T-cell (primary cell): ENCODE data around the gene TPM1. TPM values are rescaled to one million over a fixed set of nuclear protein-coding genes. Genes with fewer than 3 reads are reported as not detected.

Experiments
- ATAC-seq, 4 experiments: fragments of 200-7000 bp in 3 of 4; fragments of 150-1000 bp in 1 of 4; cut with Tn5 transposase; replicated peaks in 1 of 4; 1 replicate in 3 of 4; 2 replicates in 1 of 4; pipeline ENCODE4 v1.10.0; 2021; ENCODE audit warnings: moderate library complexity in 3 of 4, mild to moderate bottlenecking in 2 of 4, moderate number of reproducible peaks in 1 of 4
- CTCF ChIA-PET, 2 donors: fragments of 300-600 bp; sonication (Branson Sonifier 250); formaldehyde crosslinking; loops; one replicate each; lab custom pipeline; 2022; ENCODE audit warnings: antibody characterized with exemption in 2 of 2; lab: Charles Lee
- POLR2A ChIA-PET, 2 donors: fragments of 300-600 bp; sonication (Branson Sonifier 250); formaldehyde crosslinking; loops; one replicate each; lab custom pipeline; 2022; ENCODE audit warnings: antibody characterized with exemption in 2 of 2; lab: Charles Lee
- DNase-seq, 35 experiments: peaks; one replicate each; pipeline versions ENCODE4 v3.0.0 to v3.0.0-alpha.2; 2013 to 2023
- H3K27ac ChIP-seq: one replicate; pipeline ENCODE4 v1.5.1; 2013; ENCODE audit warnings: low read length
- H3K27me3 ChIP-seq, 2 experiments: replicated peaks in 1 of 2; 1 replicate in 1 of 2; 2 replicates in 1 of 2; pipeline versions ENCODE4 v1.6.1 to v1.7.0; 2013; ENCODE audit warnings: low read length in 1 of 2, mixed read lengths in 1 of 2; ENCODE audit not compliant: control insufficient read depth in 2 of 2, insufficient read depth in 2 of 2; ENCODE audit errors: extremely low read depth in 1 of 2
- H3K36me3 ChIP-seq, 2 donors: 1 replicate in 1 of 2; 2 replicates in 1 of 2; pipeline versions ENCODE4 v1.6.1 to v1.7.0; 2013; ENCODE audit warnings: low read length in 1 of 2; ENCODE audit not compliant: control insufficient read depth in 2 of 2, insufficient read depth in 1 of 2; ENCODE audit errors: extremely low read depth in 1 of 2
- H3K4me1 ChIP-seq, 2 experiments: 1 replicate in 1 of 2; 2 replicates in 1 of 2; pipeline versions ENCODE4 v1.6.1 to v1.7.0; 2013; ENCODE audit warnings: low read length in 2 of 2, mixed read lengths in 1 of 2; ENCODE audit not compliant: insufficient read depth in 2 of 2, control insufficient read depth in 1 of 2; ENCODE audit errors: extremely low read depth in 1 of 2
- H3K4me3 ChIP-seq, 2 donors: 1 replicate in 1 of 2; 2 replicates in 1 of 2; pipeline versions ENCODE4 v1.5.1 to v1.7.0; 2013; ENCODE audit warnings: mild to moderate bottlenecking in 2 of 2, low read length in 1 of 2, moderate library complexity in 1 of 2; ENCODE audit not compliant: control insufficient read depth in 1 of 2; ENCODE audit errors: extremely low read depth in 1 of 2
- H3K9me3 ChIP-seq: 2 replicates; pipeline ENCODE4 v1.7.0; 2013
- H3K27ac Mint-ChIP-seq, 2 donors: one replicate each; pipeline ENCODE4 v1.8.0; 2020 to 2021; ENCODE audit warnings: mild to moderate bottlenecking in 2 of 2, mixed read lengths in 2 of 2
- H3K27me3 Mint-ChIP-seq, 2 donors: one replicate each; pipeline ENCODE4 v1.8.0; 2021 to 2022; ENCODE audit warnings: mixed read lengths in 2 of 2
- H3K36me3 Mint-ChIP-seq: one replicate; pipeline ENCODE4 v1.8.0; 2021; ENCODE audit warnings: mixed read lengths
- H3K4me1 Mint-ChIP-seq, 3 donors: one replicate each; pipeline ENCODE4 v1.8.0; 2020 to 2022; ENCODE audit warnings: mixed read lengths in 3 of 3, mild to moderate bottlenecking in 1 of 3
- H3K4me3 Mint-ChIP-seq, 3 donors: one replicate each; pipeline ENCODE4 v1.8.0; 2020 to 2022; ENCODE audit warnings: mild to moderate bottlenecking in 3 of 3, mixed read lengths in 3 of 3, moderate library complexity in 3 of 3
- H3K9me3 Mint-ChIP-seq, 3 donors: one replicate each; pipeline ENCODE4 v1.8.0; 2020 to 2022; ENCODE audit warnings: mixed read lengths in 3 of 3
- WGBS: methylation state at CpG from one replicate; pipeline ENCODE4 v1.1.5; 2013; ENCODE audit warnings: missing lambda C conversion rate; ENCODE audit not compliant: insufficient coverage; 5-methylcytosine and 5-hydroxymethylcytosine counted together
- total RNA-seq, 35 experiments: library from RNA in 6 of 35; stranded (reverse) in 6 of 35; fragments of 120-200 nt in 1 of 35; gene quantifications; one replicate each; pipeline versions ENCODE4 v1.2.1 to v1.2.4 and lab custom pipeline; 2013 to 2026

TPM1 gene
- total RNA-seq, 5 donors from 2014 or later (not counting 1 experiment from before 2014, with no cell fraction given), result 12.1 to 27.0 (median 23.3) TPM

DNA sequence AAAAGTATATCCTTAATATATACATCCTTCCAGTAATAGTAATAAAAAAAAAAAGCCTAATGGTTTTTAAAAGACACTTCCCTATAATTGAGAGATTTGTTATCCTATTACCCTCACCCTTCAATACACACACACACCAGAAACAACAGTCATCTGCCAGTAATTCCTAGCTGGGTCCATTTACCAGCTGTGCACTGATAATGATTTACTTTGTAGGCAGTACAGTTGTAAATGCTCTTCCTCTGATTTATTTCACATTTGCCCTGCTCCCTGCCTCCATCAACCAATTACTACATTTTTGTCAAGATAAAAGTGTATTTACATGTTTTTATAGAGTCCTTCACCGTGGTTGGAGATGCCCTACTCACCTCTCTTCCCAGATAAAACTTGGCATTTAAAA lies 12.4 kb downstream of the TPM1 start:
- DNase-seq, result no peak
- ChIA-PET POLR2A (no interaction called here), CTCF (no interaction called here)
- Mint-ChIP-seq H3K9me3 (no peaks in the 10 kb centered on the region), H3K4me3 (no peak overlapping the region), H3K27me3 (no peaks in the 10 kb centered on the region), H3K36me3 (peaks cover 18% of the 10 kb centered on the region), H3K27ac (no peak overlapping the region), H3K4me1 (peaks cover 5% of the 10 kb centered on the region in 3 donors)
- H3K27me3 ChIP-seq, result no peaks in the 10 kb centered on the region
- no CpG with 5 or more reads among the region's 1 CpG for WGBS
- H3K36me3 ChIP-seq, result peaks cover 7 to 27% of the 10 kb centered on the region in 2 donors
- no peak overlapping the region for H3K4me3 ChIP-seq
- peaks cover 0 to under 1% of the 10 kb centered on the region in 2 experiments for H3K4me1 ChIP-seq
- no peaks in the 10 kb centered on the region for H3K9me3 ChIP-seq
- no peak overlapping the region for H3K27ac ChIP-seq
- ATAC-seq, result no peak

- H3K36me3 Mint-ChIP-seq, result peaks cover 36% of the 10 kb centered on the region
- peaks cover 0 to 1% (median 0%) of the 10 kb centered on the region in 3 donors for H3K4me1 Mint-ChIP-seq
- no peak overlapping the region for H3K27ac Mint-ChIP-seq
- ChIA-PET CTCF (interaction anchor here in 1 of 2 donors (1.0 kb wide), 1 partner anchor 9 kb away, joined by 3 read pairs; no protein-coding TSS in a partner anchor), POLR2A (no interaction called here)
- DNase-seq, result no peak
- Histone ChIP-seq H3K9me3 (no peaks in the 10 kb centered on the region), H3K4me3 (no peak overlapping the region), H3K4me1 (no peaks in the 10 kb centered on the region), H3K36me3 (peaks cover 11 to 45% of the 10 kb centered on the region in 2 donors), H3K27ac (no peak overlapping the region), H3K27me3 (no peaks in the 10 kb centered on the region)
- H3K27me3 Mint-ChIP-seq, result no peaks in the 10 kb centered on the region
- H3K9me3 Mint-ChIP-seq, result no peaks in the 10 kb centered on the region
- 68% methylated on average over 5 of the region's 6 CpGs for WGBS
- no peak for ATAC-seq
- H3K4me3 Mint-ChIP-seq, result no peak overlapping the region
These were observed 14.3 kb downstream of the TPM1 start for GRCh38 chr15:63056829-63057228.

- Mint-ChIP-seq H3K36me3 (peaks cover 44% of the 10 kb centered on the region), H3K27ac (no peak overlapping the region), H3K9me3 (no peaks in the 10 kb centered on the region), H3K4me3 (no peak overlapping the region), H3K27me3 (no peaks in the 10 kb centered on the region), H3K4me1 (peaks cover 0 to 1% (median 0%) of the 10 kb centered on the region in 3 donors)
- peaks cover 11 to 48% of the 10 kb centered on the region in 2 donors for H3K36me3 ChIP-seq
- no peaks in the 10 kb centered on the region for H3K9me3 ChIP-seq
- H3K4me1 ChIP-seq, result no peaks in the 10 kb centered on the region
- CTCF ChIA-PET, result interaction anchor here in 1 of 2 donors (1.0 kb wide), 1 partner anchor 10 kb away, joined by 3 read pairs; no protein-coding TSS in a partner anchor
- H3K27me3 ChIP-seq, result no peaks in the 10 kb centered on the region
- POLR2A ChIA-PET, result no interaction called here
- H3K27ac ChIP-seq, result no peak overlapping the region
- ATAC-seq (no peak), DNase-seq (no peak)
- WGBS, result 95% methylated on average over 4 of the region's 8 CpGs
- no peak overlapping the region for H3K4me3 ChIP-seq
These were observed 15.2 kb downstream of the TPM1 start for GRCh38 chr15:63057468-63058345.

DNA sequence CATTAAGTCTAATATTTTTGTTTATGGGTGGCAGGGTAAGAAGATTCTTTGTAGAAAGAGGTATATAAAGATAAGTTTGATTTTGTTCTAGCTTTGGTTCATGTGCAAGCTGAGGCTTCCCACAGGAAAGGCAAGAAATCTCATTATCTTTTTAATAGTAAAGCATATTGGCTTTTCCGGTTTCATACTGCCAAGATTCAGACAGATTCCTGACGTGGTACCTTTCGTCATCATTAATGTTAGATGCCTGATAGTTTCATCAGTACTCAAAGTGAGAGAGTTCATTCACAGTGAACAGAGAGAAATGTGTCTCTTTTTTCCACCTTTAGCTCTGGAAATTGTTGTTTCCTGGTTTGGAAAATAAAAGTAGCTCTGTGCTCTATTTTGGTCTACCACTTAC lies 16.5 kb downstream of the TPM1 start:
- WGBS, result 100% methylated on average over 1 of the region's 3 CpGs
- peaks cover 53% of the 10 kb centered on the region for H3K36me3 Mint-ChIP-seq
- H3K27ac ChIP-seq, result no peak overlapping the region

GRCh38 chr15:63059573-63060216 lies 17.1 kb downstream of the TPM1 start:
- POLR2A ChIA-PET, result no interaction called here
- DNase-seq, result no peak
- Histone ChIP-seq H3K4me3 (no peak overlapping the region), H3K9me3 (no peaks in the 10 kb centered on the region), H3K27ac (no peak overlapping the region), H3K27me3 (no peaks in the 10 kb centered on the region), H3K36me3 (peaks cover 13 to 53% of the 10 kb centered on the region in 2 donors), H3K4me1 (no peaks in the 10 kb centered on the region)
- Mint-ChIP-seq H3K4me1 (no peaks in the 10 kb centered on the region), H3K36me3 (peaks cover 54% of the 10 kb centered on the region), H3K27ac (no peak overlapping the region), H3K4me3 (no peak overlapping the region), H3K9me3 (no peaks in the 10 kb centered on the region), H3K27me3 (no peaks in the 10 kb centered on the region)
- CTCF ChIA-PET, result no interaction called here
- 90% methylated on average over 4 of the region's 10 CpGs for WGBS
- ATAC-seq, result no peak

More for the DNA sequence above, 16.5 kb downstream of the TPM1 start:
- Mint-ChIP-seq H3K27ac (no peak overlapping the region), H3K4me1 (peaks cover 0 to 1% (median 0%) of the 10 kb centered on the region in 3 donors), H3K9me3 (no peaks in the 10 kb centered on the region), H3K4me3 (no peak overlapping the region), H3K27me3 (no peaks in the 10 kb centered on the region)
- Histone ChIP-seq H3K4me3 (no peak overlapping the region), H3K4me1 (no peaks in the 10 kb centered on the region), H3K9me3 (no peaks in the 10 kb centered on the region), H3K27me3 (no peaks in the 10 kb centered on the region), H3K36me3 (peaks cover 13 to 51% of the 10 kb centered on the region in 2 donors)
- ATAC-seq (no peak), DNase-seq (no peak)
- ChIA-PET POLR2A (no interaction called here), CTCF (no interaction called here)

GRCh38 chr15:63060699-63061098 lies 18.2 kb downstream of the TPM1 start:
- H3K27ac ChIP-seq, result no peak overlapping the region
- ChIA-PET POLR2A (no interaction called here), CTCF (no interaction called here)
- H3K36me3 ChIP-seq, result peaks cover 13 to 53% of the 10 kb centered on the region in 2 donors
- no peaks in the 10 kb centered on the region for H3K9me3 Mint-ChIP-seq
- H3K4me1 Mint-ChIP-seq, result no peaks in the 10 kb centered on the region
- DNase-seq (no peak), ATAC-seq (no peak)
- H3K4me3 ChIP-seq, result no peak overlapping the region
- no peaks in the 10 kb centered on the region for H3K4me1 ChIP-seq
- H3K4me3 Mint-ChIP-seq, result no peak overlapping the region
- no peaks in the 10 kb centered on the region for H3K9me3 ChIP-seq
- no peak overlapping the region for H3K27ac Mint-ChIP-seq
- H3K27me3 ChIP-seq, result no peaks in the 10 kb centered on the region
- peaks cover 59% of the 10 kb centered on the region for H3K36me3 Mint-ChIP-seq
- no peaks in the 10 kb centered on the region for H3K27me3 Mint-ChIP-seq
- WGBS, result 95% methylated on average over 10 of the region's 10 CpGs
